ENCODE results near the gene TRMT112.

DNA sequence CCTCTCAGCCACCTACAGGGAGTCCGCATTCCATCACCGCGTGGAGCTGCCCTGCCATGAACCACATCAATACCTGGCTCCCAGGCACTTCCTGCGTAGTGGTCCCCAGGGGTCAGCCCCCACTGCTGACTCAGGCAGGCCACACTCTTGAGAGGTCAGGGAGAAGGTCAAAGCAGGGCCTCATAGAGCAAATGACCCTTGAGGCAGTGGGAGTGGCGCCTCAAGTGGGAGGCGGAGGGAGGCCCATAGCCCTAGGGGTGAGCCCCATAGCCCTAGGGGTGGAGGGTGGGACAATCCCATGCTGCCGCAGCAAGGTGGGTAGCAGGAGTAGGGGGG is 5.5 kb upstream of the TRMT112 start:
- TF ChIP-seq CTCF (conservative IDR thresholded peaks at IDR 0.05 in 1 of 2, IDR thresholded peaks at IDR 0.05 in 1 of 2; ENCODE audit: low read depth in 1 of 2, low read length in 2 of 2) = no peak
- no peak for TF ChIP-seq EZH2 (IDR thresholded peaks at IDR 0.05; ENCODE audit: low read length, missing control alignments)
